Posterior cingulate gyrus (tissue), 11 donors: ENCODE results near the gene APOBEC3C.
"Not testable (repeated sequence)": the region's sequence is repeated elsewhere in the genome, so short reads cannot be mapped to it uniquely, and the experiment has no call there.

Source experiments
- DNase-seq, 10 donors: peaks; one replicate each; pipeline versions ENCODE4 v3.0.0 to v3.0.0-alpha.2; 2020 to 2021; ENCODE audit warnings: mixed read lengths in 3 of 10
- intact Hi-C: fragments of 100-400 bp; cut with DNase I; formaldehyde crosslinking; loops from one replicate; pipeline ENCODE4 v1.15.1; 2023

The APOBEC3C gene

DNA sequence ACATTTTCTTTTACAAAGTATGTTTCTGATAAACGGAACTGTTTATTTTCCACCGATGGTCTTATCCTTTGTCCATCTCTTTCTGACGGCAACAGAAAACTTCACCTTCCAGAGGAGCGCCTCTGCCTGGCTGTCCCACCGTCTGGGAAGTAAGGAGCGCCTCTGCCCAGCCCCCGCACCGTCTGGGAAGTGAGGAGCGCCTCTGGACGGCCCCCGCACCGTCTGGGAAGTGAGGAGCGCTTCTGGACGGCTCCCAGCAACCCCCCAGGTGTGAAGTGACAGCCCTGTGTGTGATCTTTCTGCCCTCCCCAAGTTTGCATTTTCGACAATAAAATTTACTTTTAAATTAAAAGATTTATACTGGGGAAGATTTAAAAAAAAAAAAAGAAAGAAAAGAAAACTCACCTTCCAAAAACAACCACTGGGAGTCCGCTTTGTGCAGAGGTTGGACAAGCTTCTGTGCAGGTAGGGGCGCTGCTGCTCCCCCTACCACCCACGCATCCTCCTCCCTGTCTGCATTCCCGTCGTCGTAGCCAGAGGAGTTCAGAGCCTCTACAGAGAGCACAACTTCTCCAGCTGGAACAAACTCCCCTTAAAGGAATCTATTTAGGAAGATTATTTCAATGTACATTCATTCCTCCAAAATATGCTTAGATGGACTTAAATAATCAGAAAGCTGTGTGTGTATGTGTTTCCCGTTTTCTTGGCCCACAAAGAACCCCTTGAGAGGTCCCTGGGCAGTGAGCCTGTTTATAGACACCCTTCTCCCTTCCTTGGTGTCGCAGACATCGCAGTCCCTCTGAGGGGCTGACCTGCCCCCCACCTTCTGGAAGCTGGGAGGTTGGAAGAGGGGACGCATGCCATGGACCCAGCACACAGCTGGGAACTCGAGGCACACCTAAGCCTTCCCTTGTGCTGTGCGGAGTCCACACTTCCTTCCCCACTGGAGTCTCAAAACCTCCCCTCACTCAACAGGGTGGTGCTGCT lies 32.8 kb upstream of the APOBEC3C start:
- intact Hi-C loops: no loop called here
- peak in 3 of 10 donors; percentile 54 to 73 (median 67) for DNase-seq

DNA sequence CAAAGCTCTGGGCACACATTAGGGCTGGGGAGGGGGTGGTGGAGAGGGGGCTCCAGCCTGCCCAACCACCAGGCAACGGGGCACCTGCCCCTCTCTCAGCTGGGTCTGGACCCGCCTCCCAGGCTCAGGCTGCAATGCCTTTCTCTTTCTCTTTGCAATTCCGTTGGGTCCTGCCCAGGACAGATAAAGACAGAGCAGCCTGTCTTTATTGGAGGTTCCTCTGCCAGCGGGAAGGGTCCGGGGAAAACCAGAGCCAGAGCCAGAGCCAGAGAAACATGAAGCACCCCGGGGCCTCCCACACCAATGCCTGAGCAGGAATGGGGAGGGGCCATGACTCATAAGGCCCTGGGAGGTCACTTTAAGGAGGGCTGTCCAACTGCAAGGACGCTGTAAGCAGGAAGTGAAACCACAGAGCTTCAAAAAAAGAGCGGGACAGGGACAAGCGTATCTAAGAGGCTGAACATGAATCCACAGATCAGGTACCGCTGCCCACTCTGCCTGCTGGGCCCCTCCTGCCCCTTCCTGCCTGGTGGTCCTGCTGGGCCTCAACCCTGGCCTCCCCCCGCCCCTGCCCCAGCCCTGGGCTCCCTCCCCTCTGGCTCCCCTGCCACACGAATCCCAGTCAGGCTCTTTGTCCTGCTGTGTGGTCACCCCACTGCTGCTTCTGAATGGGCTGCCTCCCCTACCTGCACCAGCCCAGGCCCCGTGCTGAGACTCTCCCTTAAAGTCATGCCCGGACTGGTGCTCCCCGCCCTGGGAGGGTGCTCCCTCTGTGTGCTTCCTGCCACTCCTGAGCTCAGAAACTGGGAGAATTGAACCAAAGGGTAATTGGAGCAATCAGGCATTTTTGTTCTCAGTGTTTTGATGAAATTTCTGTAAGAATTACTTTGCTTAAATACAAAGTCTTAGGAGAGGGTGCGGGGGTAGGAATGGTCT lies 31.8 kb upstream of the APOBEC3C start, which contains the start of gene APOBEC3B:
Gene APOBEC3B (plus strand): TSS at position 356 of the 936 bp plus-strand sequence. CDS start 107 bp downstream, at position 463.
- DNase-seq: peak in 7 of 10 donors; percentile 20 to 90 (median 42)
- intact Hi-C loops: no loop called here

DNA sequence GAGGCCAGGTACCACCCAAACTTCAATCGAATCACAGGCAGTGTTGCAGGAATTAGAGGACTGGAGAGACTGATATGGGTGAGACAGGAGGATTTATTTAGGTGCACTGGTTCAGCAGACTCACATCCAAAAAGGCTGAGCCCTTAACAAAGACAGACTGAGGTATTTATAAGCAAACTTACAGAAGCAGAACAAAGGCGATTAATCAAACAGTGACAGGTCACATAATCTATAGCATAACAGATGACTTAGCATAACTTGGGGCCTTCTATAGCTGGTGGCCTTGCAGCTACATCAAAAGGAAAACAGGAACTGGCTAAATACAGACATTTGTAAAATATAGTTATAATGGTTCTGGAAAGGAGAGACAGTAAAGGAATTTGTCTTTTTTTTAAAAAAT lies 29.8 kb upstream of the APOBEC3C start:
- no peak for DNase-seq
- intact Hi-C loops: no loop called here

DNA sequence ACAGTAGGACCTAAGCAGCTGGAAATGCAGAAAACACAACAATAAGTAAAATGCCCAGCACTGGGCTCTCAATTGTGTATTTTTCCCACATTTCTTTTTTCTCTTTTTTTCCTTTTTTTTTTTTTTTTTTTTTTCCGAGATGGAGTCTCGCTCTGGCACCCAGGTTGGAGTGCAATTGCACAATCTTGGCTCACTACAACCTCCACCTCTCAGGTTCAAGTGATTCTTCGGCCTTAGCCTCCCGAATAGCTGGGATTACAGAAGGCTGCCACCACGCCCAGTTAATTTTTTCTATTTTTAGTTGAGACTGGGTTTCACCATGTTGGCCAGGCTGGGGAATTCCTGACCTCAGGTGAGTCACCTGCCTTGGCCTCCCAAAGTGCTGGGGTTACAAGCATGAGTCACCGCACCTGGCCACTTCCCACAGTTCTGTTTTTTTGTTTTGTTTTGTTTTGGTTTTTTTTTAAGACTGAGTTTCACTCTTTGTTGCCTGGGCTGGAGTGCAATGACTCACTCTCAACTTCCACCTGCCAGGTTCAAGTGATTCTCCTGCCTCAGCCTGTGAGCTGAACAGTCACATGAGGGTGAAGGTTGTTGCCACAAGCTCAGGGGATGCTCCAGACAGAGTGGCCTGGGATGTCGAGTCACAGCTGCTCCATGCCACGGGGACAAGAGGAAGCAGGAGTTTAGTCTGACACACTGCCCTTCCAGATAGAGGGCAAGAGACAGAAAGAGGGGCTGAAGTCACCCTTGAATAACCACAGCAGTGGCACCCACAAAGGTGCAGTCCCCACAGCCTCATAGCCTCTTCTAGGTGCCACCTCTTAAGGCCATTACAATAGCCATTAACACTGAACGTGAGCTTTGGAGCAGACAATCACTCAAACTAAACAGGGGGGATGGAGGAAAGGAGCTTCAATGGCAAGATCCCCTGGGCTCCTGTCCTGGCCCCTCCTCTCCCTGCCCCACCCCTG lies 29.0 kb upstream of the APOBEC3C start:
- peak in 1 of 10 donors; percentile 62 for DNase-seq
- intact Hi-C loops: not testable (repeated sequence)

DNA sequence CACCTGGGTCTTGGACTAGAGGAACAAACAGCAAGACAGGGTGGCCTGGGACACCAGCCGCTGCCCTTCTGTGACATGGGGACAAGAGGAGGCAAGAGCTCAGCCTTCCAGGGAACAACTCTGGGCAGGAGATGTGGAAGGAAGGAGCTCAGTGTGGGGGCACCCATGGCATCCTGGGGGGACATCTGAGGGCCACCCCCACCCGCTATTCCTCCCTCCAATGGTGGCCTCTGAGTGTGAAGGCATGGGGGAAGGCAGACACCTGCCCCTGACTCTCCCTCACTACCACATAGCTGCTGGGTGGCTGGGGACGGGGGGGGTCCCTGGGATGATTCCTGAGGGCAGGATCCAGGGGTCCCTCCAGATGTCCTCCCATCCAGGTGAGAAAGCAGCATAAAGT lies 27.4 kb upstream of the APOBEC3C start:
- DNase-seq: peak in 3 of 10 donors; percentile 39 to 53 (median 50)
- intact Hi-C loops: no loop called here

DNA sequence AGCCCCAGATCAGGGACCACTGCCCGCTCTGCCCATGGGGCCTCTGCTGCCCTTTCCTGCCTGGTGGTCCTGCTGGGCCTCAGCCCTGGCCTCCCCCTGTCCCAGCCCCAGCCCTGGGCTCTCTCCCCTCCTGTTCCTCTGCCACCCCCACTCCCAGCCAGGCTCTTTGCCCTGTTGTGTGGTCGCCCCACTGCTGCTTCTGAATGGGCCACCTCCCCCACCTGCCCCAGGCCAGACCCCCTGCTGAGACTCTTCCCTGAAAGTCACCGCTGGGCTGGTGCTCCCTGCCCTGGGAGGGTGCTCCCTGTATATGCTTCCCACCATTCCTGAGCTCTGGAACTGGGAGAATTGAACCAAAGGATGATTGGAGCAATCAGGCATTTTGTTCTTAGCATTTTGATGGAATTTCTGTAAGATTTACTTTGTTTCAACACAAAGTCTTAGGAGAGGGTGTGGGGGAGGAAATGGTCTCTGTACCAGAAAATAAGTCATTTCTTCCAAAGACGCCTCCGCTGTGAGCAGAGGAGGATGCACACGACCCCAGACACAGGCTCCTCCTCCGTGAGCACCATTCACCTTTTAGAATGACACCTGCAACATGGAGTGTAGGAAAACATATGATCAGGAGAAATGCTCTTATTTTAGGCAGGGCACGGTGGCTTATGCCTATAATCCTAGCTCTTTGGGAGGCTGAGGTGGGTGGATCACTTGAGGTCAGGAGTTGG lies 26.7 kb upstream of the APOBEC3C start:
- DNase-seq: peak in 3 of 10 donors; percentile 35 to 66 (median 44)
- intact Hi-C loops: no loop called here

DNA sequence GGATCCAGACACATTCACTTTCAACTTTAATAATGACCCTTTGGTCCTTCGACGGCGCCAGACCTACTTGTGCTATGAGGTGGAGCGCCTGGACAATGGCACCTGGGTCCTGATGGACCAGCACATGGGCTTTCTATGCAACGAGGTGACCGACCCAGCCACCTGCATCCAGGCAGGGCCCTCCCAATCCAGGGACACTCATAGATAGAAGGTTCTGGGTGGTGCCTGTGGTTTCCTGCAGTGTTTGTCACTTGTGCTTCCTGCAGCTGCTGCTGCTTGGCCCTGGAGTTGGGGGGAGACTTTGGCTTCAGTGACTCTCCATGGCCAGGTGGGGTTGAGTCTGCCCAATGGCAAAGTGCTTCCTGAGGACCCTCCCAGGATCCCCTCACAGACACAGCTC lies 24.6 kb upstream of the APOBEC3C start:
- peak in 2 of 10 donors; percentile 20 to 27 for DNase-seq
- intact Hi-C loops: no loop called here

DNA sequence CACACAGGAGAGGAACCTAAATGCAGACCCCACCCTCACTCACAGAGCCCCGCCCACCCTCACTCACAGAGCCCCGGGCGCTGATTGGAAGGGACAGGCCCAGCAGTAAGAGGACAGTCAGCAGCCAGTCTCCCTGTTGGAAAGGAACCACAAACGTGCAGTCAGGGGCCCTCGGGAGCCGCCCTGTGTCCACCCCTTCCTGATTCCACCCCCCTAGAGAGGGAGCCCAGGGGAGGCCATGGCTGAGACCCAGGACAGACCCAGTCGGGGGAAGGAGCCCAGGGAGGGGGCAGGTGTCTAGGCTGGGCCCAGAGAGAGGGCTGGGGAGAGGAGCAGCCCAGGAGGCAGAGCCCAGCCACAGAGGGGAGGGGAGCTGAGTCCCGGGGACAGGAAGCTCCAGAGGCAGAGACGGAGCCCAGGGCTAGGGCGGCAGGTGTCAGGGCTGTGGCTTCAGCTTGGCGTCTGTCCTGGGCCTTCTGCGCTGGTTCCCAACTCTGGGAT lies 21.1 kb upstream of the APOBEC3C start:
- intact Hi-C loops: not testable (repeated sequence)
- DNase-seq: peak in 1 of 10 donors; percentile 8

DNA sequence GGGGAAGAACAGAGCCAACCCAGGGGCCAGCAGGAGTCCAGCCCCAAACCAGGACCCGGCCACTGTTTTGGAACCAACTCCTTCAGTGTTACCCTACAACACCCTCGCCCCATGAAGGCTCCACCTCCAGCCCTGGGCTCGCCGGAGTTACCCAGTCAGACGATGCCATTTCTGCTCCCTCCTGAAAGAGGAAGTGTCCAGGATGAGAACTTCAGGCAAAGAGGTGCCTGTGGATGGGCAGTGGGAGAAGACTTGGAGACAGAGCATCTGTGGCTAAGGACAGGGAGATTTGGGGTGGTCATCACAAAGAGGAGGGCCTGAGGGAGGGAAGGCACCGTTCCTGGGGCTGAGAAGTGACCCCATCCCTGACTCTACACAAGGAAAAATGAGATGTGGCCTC lies 18.0 kb upstream of the APOBEC3C start:
- intact Hi-C loops: no loop called here
- DNase-seq: peak in 2 of 10 donors; percentile 40 to 47

DNA sequence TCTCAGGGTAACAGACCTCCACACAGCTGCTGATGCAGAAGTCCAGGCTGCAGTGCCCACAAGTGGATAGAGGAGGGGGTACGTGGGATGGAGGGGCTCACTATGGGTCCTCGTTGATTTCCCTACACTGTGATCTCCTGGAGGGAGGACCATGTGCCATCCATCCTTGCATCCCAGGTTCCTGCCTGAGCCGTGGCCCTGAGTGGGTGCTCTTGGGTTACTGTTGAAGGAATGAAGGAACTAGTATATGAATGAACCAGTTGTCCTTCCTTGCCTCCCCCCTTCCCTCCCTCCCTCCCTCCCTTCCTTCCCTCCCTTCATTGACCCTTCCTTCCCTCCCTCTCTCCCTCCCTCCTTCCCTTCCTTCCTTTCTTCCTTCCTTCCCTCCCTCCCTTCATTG lies 16.5 kb upstream of the APOBEC3C start:
- DNase-seq: peak in 1 of 10 donors; percentile 40
- intact Hi-C loops: no loop called here

DNA sequence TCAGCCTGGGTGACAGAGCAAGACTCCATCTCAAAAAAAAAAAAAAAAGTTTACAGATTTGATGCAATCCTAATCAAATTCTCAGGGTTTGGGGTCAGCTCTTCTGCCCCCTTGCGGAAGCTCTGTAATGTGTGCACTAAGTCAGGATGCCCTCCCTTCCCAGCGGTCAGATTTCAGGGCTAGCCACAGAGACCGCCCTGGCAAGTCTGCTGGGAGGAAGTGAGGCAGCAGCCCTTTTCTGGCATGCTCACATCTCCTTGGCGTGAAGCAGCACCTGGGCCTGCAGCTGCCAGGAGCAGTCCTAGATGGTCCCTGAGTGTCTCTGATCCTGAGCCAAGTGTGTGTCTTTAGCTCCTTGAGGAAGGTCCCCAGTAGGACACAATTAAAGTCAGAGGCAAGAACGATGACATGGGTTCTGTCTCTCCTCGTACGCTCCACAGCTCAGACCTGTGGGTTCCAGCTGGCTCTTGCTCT lies 10.9 kb upstream of the APOBEC3C start:
- DNase-seq: peak in 7 of 10 donors; percentile 13 to 87 (median 50)
- intact Hi-C loops: loop anchor here (1.0 to 10.0 kb wide), 3 partner anchors 122 to 236 kb away; no protein-coding TSS in a partner anchor

DNA sequence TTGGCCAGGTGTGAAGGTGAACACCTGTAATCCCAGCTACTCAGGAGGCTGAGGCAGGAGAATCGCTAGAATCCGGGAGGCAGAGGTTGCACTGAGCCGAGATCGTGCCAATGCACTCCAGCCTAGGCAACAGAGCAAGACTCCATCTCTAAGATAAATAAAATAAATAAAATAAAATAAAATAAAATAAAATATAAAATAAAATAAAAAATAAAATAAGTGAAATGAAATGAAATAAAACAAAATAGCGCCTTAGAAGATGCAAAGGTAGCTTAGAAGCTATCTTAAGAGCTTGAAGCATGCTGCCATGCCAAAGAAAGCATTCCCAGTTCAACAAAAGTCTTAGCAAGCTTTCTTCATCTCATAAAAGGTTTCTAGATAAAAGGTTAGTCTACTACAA lies 6.9 kb upstream of the APOBEC3C start:
- intact Hi-C loops: loop anchor here (10.0 kb wide), 1 partner anchor 118 kb away; no protein-coding TSS in a partner anchor
- DNase-seq: peak in 1 of 10 donors; percentile 5

DNA sequence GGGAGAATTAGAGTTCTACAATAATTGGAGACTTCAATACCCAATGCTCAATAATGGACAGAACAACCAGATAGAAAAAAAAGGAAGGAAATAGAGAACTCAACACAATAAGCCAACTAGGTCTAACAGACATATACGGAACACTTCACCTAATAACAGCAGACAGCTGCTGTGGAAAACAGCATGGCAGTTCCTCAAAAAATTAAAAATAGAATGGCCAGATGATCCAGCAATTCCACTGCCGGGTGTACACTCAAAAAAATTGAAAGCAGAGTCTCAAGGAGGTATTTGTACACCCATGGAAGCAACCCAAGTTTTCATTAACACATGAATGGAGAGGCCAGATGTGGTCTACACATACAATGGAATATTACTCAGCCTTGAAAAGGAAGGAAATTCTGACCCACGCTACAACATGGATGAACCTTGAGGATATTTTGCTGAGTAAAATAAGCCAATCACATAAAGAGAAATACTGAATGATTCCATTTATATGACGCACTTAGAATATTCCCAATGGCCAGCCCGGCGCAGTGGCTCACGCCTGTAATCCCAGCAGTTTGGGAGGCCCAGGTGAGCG lies 5.7 kb upstream of the APOBEC3C start:
- not testable (repeated sequence) for DNase-seq
- intact Hi-C loops: loop anchor here (10.0 kb wide), 1 partner anchor 116 kb away; no protein-coding TSS in a partner anchor

DNA sequence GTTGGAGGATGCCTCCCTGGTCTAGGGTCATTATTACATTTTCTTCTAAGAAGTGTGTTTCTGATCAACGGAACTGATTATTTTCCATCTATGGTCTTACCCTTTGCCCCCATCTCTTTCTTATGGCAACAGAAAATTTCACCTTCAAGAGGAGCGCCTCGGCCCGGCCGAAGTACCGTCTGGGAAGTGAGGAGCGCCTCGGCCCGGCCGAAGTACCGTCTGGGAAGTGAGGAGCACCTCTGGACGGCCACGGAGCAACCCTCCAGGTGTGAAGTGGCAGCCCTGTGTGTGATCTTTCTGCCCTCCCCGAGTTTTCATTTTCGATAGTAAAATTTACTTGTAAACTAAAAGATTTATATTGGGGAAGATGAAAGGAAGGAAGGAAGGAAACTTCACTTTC lies 3.1 kb upstream of the APOBEC3C start:
- intact Hi-C loops: no loop called here
- DNase-seq: no peak

DNA sequence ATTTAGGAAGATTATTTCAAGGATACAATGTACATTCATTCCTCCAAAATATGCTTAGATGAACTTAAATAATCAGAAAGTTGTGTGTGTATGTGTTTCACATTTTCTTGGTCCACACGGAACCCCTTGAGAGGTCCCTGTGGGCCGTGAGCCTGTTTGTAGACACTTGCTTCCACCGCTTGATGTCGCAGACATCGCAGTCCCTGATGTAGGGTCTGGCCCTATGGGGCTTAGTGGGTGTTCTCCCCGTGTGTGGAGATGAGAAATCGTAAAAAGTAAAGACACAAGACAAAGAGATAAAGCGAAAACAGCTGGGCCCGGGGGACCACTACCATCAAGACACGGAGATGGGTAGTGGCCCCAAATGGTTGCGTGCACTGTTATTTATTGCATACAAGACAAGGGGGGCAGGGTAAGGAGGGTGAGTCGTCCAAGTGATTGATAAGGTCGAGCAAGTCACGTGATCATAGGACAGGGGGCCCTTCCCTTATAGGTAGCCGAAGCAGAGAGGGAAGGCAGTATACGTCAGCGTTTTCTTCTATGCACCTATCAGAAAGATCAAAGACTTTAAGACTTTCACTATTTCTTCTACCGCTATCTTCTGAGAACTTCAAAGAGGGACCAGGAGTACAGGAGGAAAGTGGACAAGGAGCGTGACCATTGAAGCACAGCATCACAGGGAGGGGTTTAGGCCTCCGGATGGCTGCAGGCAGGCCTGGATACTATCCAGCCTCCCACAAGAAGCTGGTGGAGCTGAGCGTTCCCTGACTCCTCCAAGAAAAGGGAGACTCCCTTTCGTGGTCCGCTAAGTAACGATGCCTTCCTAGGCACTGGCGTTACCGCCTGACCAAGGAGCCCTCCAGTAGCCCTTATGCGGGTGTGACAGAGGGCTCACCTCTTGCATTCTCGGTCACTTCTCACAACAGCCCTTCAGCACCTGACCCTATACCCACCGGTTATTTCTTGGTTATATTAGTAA lies 1.2 kb upstream of the APOBEC3C start:
- intact Hi-C loops: no loop called here
- DNase-seq: no peak

DNA sequence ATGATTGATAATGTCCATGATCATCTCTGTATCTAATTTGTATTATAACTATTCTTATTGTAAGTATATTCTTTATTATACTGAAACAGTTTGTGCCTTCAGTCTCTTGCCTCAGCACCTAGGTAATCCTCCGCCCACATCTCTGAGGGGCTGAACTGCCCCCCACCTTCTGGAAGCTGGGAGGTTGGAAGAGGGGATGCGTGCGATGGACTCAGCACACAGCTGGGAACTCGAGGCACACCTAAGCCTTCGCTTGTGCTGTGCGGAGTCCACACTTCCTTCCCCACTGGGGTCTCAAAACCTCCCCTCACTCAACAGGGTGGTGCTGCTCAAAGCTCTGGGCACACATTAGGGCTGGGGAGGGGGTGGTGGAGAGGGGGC lies 506 bp upstream of the APOBEC3C start:
- DNase-seq, intact Hi-C loops: not testable (repeated sequence)

DNA sequence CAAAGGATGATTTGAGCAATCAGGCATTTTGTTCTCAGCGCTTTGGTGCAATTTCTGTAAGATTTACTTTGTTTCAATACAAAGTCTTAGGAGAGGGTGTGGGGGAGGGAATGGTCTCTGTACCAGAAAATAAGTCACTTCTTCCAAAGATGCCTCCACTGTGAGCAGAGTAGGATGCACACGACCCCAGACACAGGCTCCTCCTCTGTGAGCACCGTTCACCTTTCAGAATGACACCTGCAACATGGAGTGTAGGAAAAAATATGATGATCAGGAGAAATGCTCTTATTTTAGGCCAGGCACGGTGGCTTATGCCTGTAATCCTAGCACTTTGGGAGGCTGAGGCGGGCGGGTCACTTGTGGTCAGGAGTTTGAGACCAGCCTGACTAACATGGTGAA lies 665 bp downstream of the APOBEC3C start:
- intact Hi-C loops, DNase-seq: not testable (repeated sequence)
